Right lobe of liver (tissue), 6 donors: ENCODE results near the gene PRKD2. TPM values are rescaled to one million over a fixed set of nuclear protein-coding genes. Genes with fewer than 3 reads are reported as not detected.

Source experiments
- ATAC-seq, 4 donors: fragments of 200-7000 bp; cut with Tn5 transposase; one replicate each; pipeline ENCODE4 v1.9.1; 2020; ENCODE audit warnings: mild to moderate bottlenecking in 4 of 4, moderate library complexity in 4 of 4
- DNase-seq, 3 donors: peaks; one replicate each; pipeline ENCODE4 v3.0.0-alpha.2; 2020
- H3K27ac ChIP-seq, 3 donors: fragments of 200-600 bp; one replicate each; pipeline ENCODE4 v1.8.0; 2022
- H3K27me3 ChIP-seq, 2 donors: fragments of 200-600 bp; one replicate each; pipeline ENCODE4 v1.8.0; 2022
- H3K36me3 ChIP-seq, 4 donors: fragments of 200-600 bp; sonication (generic) in 1 of 4; one replicate each; pipeline versions ENCODE4 v1.5.1 to v1.8.0; 2017 to 2022; ENCODE audit warnings: control low read depth in 1 of 4
- H3K4me1 ChIP-seq, 4 donors: fragments of 200-600 bp; sonication (generic) in 1 of 4; one replicate each; pipeline versions ENCODE4 v1.5.1 to v1.8.0; 2017 to 2022; ENCODE audit warnings: control low read depth in 1 of 4
- H3K4me3 ChIP-seq, 3 donors: fragments of 200-600 bp; one replicate each; pipeline ENCODE4 v1.8.0; 2022
- H3K9me3 ChIP-seq, 4 donors: fragments of 200-600 bp; sonication (generic) in 1 of 4; one replicate each; pipeline versions ENCODE4 v1.5.1 to v1.8.0; 2017 to 2022; ENCODE audit warnings: control low read depth in 1 of 4
- POLR2A ChIP-seq: fragments of 450-650 bp; IDR thresholded peaks from one replicate; pipeline ENCODE4 v1.6.1; 2017; ENCODE audit warnings: antibody characterized with exemption, mild to moderate bottlenecking
- WGBS: methylation state at CpG from one replicate; pipeline ENCODE4 v1.1.6; 2018; ENCODE audit warnings: low coverage, low lambda C conversion rate; ENCODE audit not compliant: insufficient coverage; ENCODE audit errors: missing lambda C conversion rate; 5-methylcytosine and 5-hydroxymethylcytosine counted together
- intact Hi-C, 2 donors: fragments of 100-400 bp; cut with DNase I; formaldehyde crosslinking; loops; one replicate each; pipeline versions ENCODE4 v1.11.2 to v1.14.1; 2022
- total RNA-seq, 6 experiments: library from RNA; depleted of rRNA in 2 of 6; stranded (reverse); fragments of >200 nt in 2 of 6; fragmentation: NEBNext Ultra II Directional in 3 of 6; extraction: Animal tissue kit (Norgen Biotek cat#: 25700) in 3 of 6; gene quantifications; one replicate each; pipeline versions ENCODE4 v1.1.0 to v1.2.4, GENCODE V29; 2016 to 2023
- TF ChIP-seq, protein P1 (sequence below), 4 donors: fragments of 200-600 bp in 3 of 4; fragments of 450-650 bp in 1 of 4; IDR thresholded peaks; one replicate each; pipeline versions ENCODE4 v1.5.1 to v1.8.0; 2016 to 2022; ENCODE audit warnings: antibody characterized with exemption in 4 of 4, mild to moderate bottlenecking in 2 of 4
- donor health status: DM: no; HTN: yes; CAD: no.
- donor health status: DM: no; HTN: no; CAD: no.
- donor health status: DM: no; HTN: no; CAD: no.
- donor health status: DM: no; HTN: yes; CAD: no.
- donor health status: DM: no; HTN: yes; CAD: no.

PRKD2 gene
- total RNA-seq, 6 experiments from 2014 or later, result 15.1 to 20.2 (median 16.9) TPM

DNA sequence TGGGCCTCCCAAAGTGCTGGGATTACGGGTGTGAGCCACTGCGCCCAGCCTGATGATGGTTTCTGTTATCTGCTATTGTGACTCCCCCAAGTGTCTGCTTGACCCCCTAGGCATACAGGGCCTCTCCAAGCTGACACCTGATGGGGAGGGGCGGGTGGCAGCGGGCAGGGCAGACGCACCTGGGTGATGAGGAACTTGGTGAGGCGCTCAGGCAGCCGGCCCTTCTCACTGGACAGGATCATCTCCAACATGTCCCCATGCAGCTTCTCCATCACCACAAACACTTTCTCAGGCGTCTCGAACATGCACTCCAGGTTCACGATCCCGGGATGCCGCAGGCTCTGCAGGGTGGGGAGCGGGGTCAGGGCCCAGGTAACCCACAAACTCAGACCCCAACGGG is 27.6 kb downstream of the PRKD2 start:
- WGBS, result 78% methylated on average over 5 of the region's 14 CpGs
- no peaks in the 10 kb centered on the region for H3K4me1 ChIP-seq
- no peaks in the 10 kb centered on the region for H3K9me3 ChIP-seq
- peaks cover 0 to 96% (median 30%) of the 10 kb centered on the region in 4 donors for H3K36me3 ChIP-seq
- H3K27me3 ChIP-seq, result no peaks in the 10 kb centered on the region
- DNase-seq, result no peak
- ATAC-seq, result no peak
- no peak overlapping the region for H3K4me3 ChIP-seq
- no peak overlapping the region for H3K27ac ChIP-seq
- intact Hi-C loops, result no loop called here
- TF ChIP-seq, protein P1, sequence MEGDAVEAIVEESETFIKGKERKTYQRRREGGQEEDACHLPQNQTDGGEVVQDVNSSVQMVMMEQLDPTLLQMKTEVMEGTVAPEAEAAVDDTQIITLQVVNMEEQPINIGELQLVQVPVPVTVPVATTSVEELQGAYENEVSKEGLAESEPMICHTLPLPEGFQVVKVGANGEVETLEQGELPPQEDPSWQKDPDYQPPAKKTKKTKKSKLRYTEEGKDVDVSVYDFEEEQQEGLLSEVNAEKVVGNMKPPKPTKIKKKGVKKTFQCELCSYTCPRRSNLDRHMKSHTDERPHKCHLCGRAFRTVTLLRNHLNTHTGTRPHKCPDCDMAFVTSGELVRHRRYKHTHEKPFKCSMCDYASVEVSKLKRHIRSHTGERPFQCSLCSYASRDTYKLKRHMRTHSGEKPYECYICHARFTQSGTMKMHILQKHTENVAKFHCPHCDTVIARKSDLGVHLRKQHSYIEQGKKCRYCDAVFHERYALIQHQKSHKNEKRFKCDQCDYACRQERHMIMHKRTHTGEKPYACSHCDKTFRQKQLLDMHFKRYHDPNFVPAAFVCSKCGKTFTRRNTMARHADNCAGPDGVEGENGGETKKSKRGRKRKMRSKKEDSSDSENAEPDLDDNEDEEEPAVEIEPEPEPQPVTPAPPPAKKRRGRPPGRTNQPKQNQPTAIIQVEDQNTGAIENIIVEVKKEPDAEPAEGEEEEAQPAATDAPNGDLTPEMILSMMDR (IDR thresholded peaks at IDR 0.05), result no peak
- no peak for TF ChIP-seq POLR2A

DNA sequence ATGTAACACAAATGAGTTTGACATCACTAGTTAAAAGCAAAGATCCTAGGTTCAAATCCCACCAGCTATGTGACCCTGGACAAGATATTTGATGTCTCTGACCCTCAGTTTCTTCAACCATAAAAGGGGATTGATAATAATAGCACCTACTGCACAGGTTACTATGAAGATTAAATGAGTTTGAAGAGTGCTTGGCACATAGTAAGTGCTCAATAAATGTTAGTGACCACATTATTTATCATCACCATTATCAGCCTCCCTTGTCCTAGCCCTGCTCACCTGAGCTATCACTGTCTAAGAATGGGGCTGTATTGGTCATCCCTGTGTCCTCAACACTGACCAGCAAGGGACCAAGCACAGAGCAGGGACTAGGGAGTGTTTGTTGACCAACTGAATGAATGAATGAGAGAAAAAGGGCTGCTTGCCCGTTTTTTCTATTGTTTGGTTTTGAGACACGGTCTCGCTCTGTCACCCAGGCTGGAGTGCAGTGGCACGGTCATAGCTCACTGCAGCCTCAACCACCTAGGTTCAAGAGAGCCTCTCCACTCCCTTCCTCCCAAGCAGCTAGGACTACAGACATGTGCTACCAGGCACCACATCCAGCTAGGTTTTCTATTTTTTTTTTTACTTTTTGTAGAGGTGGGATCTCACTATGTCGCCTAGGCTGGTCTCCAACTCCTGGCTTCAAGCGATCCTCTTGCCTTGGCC is 29.3 kb downstream of the PRKD2 start:
- Histone ChIP-seq H3K4me1 (no peaks in the 10 kb centered on the region), H3K4me3 (no peak overlapping the region), H3K27ac (no peak overlapping the region), H3K27me3 (no peaks in the 10 kb centered on the region), H3K9me3 (no peaks in the 10 kb centered on the region), H3K36me3 (peaks cover 0 to 96% (median 26%) of the 10 kb centered on the region in 4 donors)
- 100% methylated on average over 2 of the region's 6 CpGs for WGBS
- TF ChIP-seq, protein P1 (IDR thresholded peaks at IDR 0.05), result no peak
- TF ChIP-seq POLR2A, result no peak
- DNase-seq (no peak), ATAC-seq (no peak)
- intact Hi-C loops, result no loop called here

GRCh38 chr19:46685189-46685588 is 31.7 kb downstream of the PRKD2 start:
- no peak for ATAC-seq
- intact Hi-C loops, result no loop called here
- Histone ChIP-seq H3K9me3 (no peaks in the 10 kb centered on the region), H3K27me3 (no peaks in the 10 kb centered on the region), H3K36me3 (peaks cover 0 to 94% (median 16%) of the 10 kb centered on the region in 4 donors), H3K27ac (no peak overlapping the region), H3K4me1 (no peaks in the 10 kb centered on the region), H3K4me3 (no peak overlapping the region)
- WGBS, result 89% methylated on average over 2 of the region's 3 CpGs
- DNase-seq, result no peak
- TF ChIP-seq POLR2A, result no peak
- TF ChIP-seq, protein P1 (IDR thresholded peaks at IDR 0.05), result no peak

DNA sequence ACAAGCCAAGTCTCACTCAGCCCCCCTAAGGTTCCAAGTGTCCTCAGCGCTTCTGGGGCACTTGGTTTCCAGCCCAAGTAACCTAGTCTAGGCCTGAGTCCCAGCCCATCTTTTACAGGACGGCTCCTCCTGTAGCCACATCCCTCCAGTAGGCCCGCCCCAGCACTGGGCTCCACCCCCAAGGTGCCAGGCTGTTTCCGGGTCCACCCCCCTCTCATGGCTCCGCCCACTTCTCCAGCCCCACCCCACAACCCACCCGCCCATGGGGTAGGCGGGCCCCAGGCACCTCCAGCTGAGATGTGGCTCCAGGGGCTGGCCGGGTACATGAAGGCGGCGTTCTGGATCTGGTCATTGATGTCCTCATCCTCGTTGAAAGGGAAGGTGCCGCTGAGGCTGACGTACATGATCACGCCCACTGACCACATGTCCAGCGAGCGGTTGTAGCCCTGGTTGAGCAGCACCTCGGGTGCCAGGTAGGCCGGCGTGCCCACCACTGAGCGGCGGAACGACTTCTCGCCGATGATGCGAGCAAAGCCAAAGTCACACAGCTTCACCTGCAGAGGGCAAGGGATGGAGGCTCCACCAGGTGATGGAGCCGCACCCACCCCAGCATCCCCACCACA is 38.7 kb downstream of the PRKD2 start:
- Histone ChIP-seq H3K9me3 (no peaks in the 10 kb centered on the region), H3K4me3 (no peak overlapping the region), H3K4me1 (no peaks in the 10 kb centered on the region), H3K36me3 (peaks cover 0 to 66% (median 24%) of the 10 kb centered on the region in 4 donors), H3K27me3 (no peaks in the 10 kb centered on the region), H3K27ac (no peak overlapping the region)
- no peak for DNase-seq
- WGBS, result 90% methylated on average over 4 of the region's 26 CpGs
- ATAC-seq, result peak in 3 of 4 donors; percentile 26 to 62 (median 50)
- intact Hi-C loops, result no loop called here
- TF ChIP-seq, protein P1 (IDR thresholded peaks at IDR 0.05), result no peak
- TF ChIP-seq POLR2A, result no peak
